Measurements from ENCODE around the gene DTL.

The DTL gene

DNA sequence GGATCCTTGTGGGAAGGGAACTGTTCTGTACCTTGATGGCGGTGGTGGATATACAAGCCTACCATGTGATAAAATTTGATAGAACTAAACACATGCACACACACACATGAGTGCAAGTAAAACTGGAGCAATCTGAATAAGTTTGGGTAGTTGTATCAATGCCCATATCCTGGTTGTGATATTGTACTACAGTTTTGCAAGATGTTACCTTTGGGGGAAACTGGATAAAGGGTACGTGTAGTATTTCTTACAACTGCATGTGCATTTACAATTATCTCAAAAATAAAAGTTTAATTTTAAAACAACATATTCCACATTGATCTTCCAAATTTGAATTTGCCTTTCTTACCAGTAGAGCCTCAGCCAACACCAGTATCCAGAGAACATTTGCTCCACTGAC is 99.6 kb downstream of the DTL start:
- no peak for DNase-seq

GRCh38 chr1:212137854-212138253 is 102.3 kb downstream of the DTL start:
- DNase-seq = no peak

GRCh38 chr1:212138457-212138856 is 102.9 kb downstream of the DTL start:
- no peak for DNase-seq

DNA sequence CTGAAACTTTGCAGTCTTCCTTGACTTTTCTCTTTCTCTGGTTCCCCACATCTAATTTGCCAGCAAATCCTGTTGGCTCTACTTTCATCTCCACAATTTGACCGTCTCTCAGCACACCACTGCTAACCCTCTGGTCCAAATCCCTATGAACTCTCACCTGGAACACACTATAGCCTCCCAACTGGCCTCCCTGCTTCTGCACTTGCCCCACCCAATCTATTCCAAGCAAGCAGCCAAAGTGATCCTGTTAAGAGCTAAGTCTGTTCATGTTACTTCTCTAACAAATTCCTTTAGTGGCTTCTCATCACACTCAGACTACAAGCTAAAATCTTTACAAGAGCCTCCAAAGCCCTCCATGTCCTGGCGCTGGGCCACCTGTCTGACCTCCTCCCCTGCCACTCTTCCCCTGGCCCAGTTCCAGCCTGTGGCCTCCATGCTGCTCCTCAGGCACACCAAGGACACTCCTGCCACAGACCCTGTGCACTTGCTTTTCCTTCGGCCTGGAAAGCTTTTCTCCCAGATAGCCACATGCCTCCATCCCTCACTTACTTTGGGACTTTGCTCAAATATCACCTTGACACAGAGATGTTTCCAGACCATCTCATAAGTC is 104.1 kb downstream of the DTL start:
- DNase-seq = no peak

- no peak for DNase-seq
Observed at GRCh38 chr1:212141404-212141803, 105.9 kb downstream of the DTL start.

DNA sequence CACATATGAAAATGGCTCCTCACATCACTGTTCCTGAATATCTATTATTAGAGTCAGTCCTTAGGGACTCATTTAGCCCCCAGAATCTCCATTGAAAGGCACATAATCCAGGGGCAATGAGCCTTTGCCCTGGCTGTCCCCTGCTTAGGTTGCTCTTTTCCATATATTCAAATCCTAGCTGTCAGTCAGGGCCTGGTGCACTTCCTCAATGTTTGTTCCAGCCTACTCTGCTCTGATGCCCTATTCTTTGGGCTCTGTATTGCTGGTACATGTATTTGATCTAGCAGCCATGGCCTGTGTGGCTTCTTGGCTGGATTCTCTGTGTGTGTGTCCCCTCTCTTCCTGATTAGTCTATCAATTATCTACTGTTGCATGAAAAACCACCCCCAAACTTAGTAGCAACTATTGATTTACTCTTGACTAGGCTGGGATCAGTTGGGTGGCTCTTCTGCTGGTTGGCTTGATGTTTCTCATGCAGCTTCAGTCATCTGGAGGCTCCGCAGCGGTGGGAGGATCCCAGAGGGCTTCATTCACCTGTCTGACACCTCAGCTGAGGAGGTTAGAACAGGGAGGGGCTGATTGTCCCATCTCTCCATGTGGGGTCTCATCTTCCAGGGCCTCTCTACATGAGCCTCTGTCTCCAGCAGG is 107.5 kb downstream of the DTL start:
- no peak for DNase-seq

DNA sequence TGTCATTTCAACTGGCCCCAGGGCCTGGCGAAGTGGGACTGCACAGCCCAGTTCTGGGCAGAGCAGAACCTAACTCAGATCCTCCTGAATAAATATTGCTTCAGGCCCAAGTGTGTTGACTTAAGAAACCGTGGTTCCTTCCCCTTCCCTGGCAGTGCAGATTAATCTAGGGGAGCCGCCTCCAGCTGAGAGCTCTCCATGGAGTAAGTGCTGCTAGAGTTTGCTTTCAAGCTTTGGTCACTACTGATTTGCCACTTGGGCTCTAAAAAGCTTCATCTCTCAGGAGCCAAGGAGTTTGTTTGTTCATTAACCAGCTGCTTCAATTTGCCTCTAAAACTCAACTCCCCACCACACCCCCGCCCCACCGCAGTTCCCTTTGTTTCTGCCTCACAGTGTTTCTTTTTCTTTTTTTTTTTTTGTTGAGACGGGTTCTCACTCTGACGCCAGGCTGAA is 112.1 kb downstream of the DTL start:
- DNase-seq = no peak

GRCh38 chr1:212149566-212149965 is 114.0 kb downstream of the DTL start:
- no peak for DNase-seq

DNA sequence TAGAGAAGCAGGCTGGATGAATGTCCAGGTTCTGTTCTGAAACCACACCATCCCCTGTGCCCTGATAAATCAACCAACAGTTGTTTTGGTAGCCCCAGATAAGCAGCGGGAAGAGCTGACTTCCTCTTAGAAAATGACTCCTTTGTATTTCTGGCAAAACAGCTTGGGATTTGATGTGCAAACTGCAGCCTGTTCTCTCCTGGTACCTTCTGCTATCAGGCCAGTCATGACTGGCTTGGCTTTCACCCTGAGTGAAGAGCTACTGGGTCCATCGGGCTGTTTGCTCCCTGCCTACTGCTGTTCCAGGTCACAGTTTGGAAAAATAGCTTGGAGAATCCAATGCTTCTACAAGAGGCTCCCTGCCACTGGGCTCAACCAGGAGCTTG is 116.8 kb downstream of the DTL start:
- no peak for DNase-seq

DNA sequence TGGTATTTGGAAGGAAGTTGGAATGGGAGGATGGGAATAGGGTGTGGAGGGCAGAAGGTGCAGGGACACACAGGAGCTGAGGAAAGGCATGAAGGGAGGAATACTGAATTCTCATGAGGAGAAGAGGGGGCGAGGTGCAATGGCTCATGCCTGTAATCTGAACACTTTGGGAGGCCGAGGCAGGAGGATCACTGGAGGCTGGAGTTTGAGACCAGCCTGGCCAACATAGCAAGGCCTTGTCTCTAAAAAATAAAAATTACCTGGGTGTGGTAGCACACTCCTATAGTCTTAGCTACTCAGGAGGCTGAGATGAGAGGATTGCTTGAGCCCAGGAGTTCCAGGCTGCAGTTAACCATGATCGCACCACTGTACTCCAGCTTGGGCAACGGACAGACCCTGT is 117.3 kb downstream of the DTL start:
- no peak for DNase-seq

GRCh38 chr1:212153635-212154034 is 118.1 kb downstream of the DTL start:
- no peak for DNase-seq

Measured in CD4-positive, alpha-beta T cell treated with Interleukin-1 beta for 1 hour (primary cell).